MV-4-11 (cell line): ENCODE results near the gene WDR53.
"Not testable (repeated sequence)": the region's sequence is repeated elsewhere in the genome, so short reads cannot be mapped to it uniquely, and the experiment has no call there.

Experiments
- DNase-seq: peaks from one replicate; lab custom pipeline; 2025; lab: John Stamatoyannopoulos, UW

The WDR53 gene

GRCh38 chr3:196558476-196558875 lies 9.9 kb downstream of the WDR53 start:
- no peak for DNase-seq

GRCh38 chr3:196557236-196557635 lies 11.1 kb downstream of the WDR53 start:
- DNase-seq: no peak

- DNase-seq: peak; percentile 32
These were observed 13.1 kb downstream of the WDR53 start for GRCh38 chr3:196555295-196555694.

- peak; percentile 90 for DNase-seq
These were observed 14.1 kb downstream of the WDR53 start for GRCh38 chr3:196554205-196554604.

- DNase-seq: peak; percentile 75
These were observed 14.8 kb downstream of the WDR53 start for GRCh38 chr3:196553551-196553950.

GRCh38 chr3:196552253-196552652 lies 16.1 kb downstream of the WDR53 start:
- no peak for DNase-seq

- DNase-seq: not testable (repeated sequence)
These were observed 18.2 kb downstream of the WDR53 start for GRCh38 chr3:196550172-196550571.

- not testable (repeated sequence) for DNase-seq
These were observed 19.0 kb downstream of the WDR53 start for GRCh38 chr3:196549312-196549711.

- DNase-seq: no peak
These were observed 21.3 kb downstream of the WDR53 start for GRCh38 chr3:196547067-196547466.

GRCh38 chr3:196546537-196546936 lies 21.8 kb downstream of the WDR53 start:
- no peak for DNase-seq

GRCh38 chr3:196544491-196544992 lies 23.8 kb downstream of the WDR53 start:
- DNase-seq: peak; percentile 19

- DNase-seq: no peak
These were observed 26.5 kb downstream of the WDR53 start for GRCh38 chr3:196541684-196542445.

GRCh38 chr3:196537319-196537984 lies 30.9 kb downstream of the WDR53 start:
- peak; percentile 48 for DNase-seq

GRCh38 chr3:196533260-196533681 lies 35.1 kb downstream of the WDR53 start:
- no peak for DNase-seq

- DNase-seq: no peak
These were observed 36.9 kb downstream of the WDR53 start for GRCh38 chr3:196531418-196531817.

- peak; percentile 52 for DNase-seq
These were observed 39.6 kb downstream of the WDR53 start for GRCh38 chr3:196528639-196529233.

- DNase-seq: no peak
These were observed 43.2 kb downstream of the WDR53 start for GRCh38 chr3:196525141-196525540.

GRCh38 chr3:196524527-196524926 lies 43.8 kb downstream of the WDR53 start:
- peak; percentile 46 for DNase-seq

- no peak for DNase-seq
These were observed 44.5 kb downstream of the WDR53 start for GRCh38 chr3:196523841-196524240.

GRCh38 chr3:196521291-196521690 lies 47.1 kb downstream of the WDR53 start:
- DNase-seq: not testable (repeated sequence)

- DNase-seq: no peak
These were observed 48.7 kb downstream of the WDR53 start for GRCh38 chr3:196519718-196520082.

GRCh38 chr3:196518966-196519717 lies 49.2 kb downstream of the WDR53 start:
- DNase-seq: peak; percentile 62
